Hepatocyte (in vitro differentiated cells): Measurements from ENCODE around the gene SORL1-AS1.

ENCODE experiments used
- DNase-seq: peaks from one replicate; pipeline ENCODE4 v3.0.0-alpha.2; 2016; ENCODE audit warnings: low spot score
- H2AFZ ChIP-seq: fragments of 200-600 bp; sonication (generic); 2 replicates; pipeline ENCODE4 v1.6.0; 2016; ENCODE audit warnings: antibody characterized with exemption, mild to moderate bottlenecking
- H3K27ac ChIP-seq: fragments of 200-600 bp; sonication (generic); 2 replicates; pipeline ENCODE4 v1.5.1; 2016; ENCODE audit warnings: mild to moderate bottlenecking
- H3K27me3 ChIP-seq: fragments of 200-600 bp; sonication (generic); 2 replicates; pipeline ENCODE4 v1.6.1; 2016
- H3K36me3 ChIP-seq: fragments of 200-600 bp; sonication (generic); replicated peaks from 2 replicates; pipeline ENCODE4 v1.5.1; 2016; ENCODE audit warnings: low read depth; ENCODE audit not compliant: insufficient read depth
- H3K4me1 ChIP-seq: fragments of 200-600 bp; sonication (generic); 2 replicates; pipeline ENCODE4 v1.5.1; 2016; ENCODE audit warnings: mild to moderate bottlenecking, moderate library complexity; ENCODE audit not compliant: insufficient read depth
- H3K4me2 ChIP-seq: fragments of 200-600 bp; sonication (generic); 2 replicates; pipeline ENCODE4 v1.6.0; 2016
- H3K4me3 ChIP-seq: fragments of 200-600 bp; sonication (generic); 2 replicates; pipeline ENCODE4 v1.5.1; 2016; ENCODE audit warnings: mild to moderate bottlenecking
- H3K79me2 ChIP-seq: fragments of 200-600 bp; sonication (generic); 2 replicates; pipeline ENCODE4 v1.6.0; 2017; ENCODE audit warnings: mild to moderate bottlenecking
- H3K9me2 ChIP-seq: fragments of 200-600 bp; sonication (generic); replicated peaks from 2 replicates; pipeline ENCODE4 v1.6.0; 2017; ENCODE audit warnings: mild to moderate bottlenecking; ENCODE audit not compliant: insufficient read depth
- H3K9me3 ChIP-seq: fragments of 200-600 bp; sonication (generic); 2 replicates; pipeline ENCODE4 v1.5.1; 2016; ENCODE audit warnings: low read depth, mild to moderate bottlenecking
- H4K20me1 ChIP-seq: fragments of 200-600 bp; sonication (generic); 2 replicates; pipeline ENCODE4 v1.6.0; 2016; ENCODE audit warnings: mild to moderate bottlenecking; ENCODE audit not compliant: insufficient read depth, poor library complexity, severe bottlenecking
- CTCF ChIP-seq: fragments of 200-600 bp; sonication (generic); IDR thresholded peaks from 2 replicates; pipeline ENCODE4 v1.5.1; 2016; ENCODE audit warnings: antibody characterized with exemption, mild to moderate bottlenecking; ENCODE audit not compliant: poor library complexity
- EZH2 ChIP-seq: fragments of 200-600 bp; sonication (generic); IDR thresholded peaks from 2 replicates; pipeline ENCODE4 v1.6.1; 2016; ENCODE audit warnings: antibody characterized with exemption, mild to moderate bottlenecking, borderline replicate concordance
- EZH2phosphoT487 ChIP-seq: fragments of 200-600 bp; sonication (generic); IDR thresholded peaks from one replicate; pipeline ENCODE4 v1.6.1; 2018; ENCODE audit warnings: antibody characterized with exemption, mild to moderate bottlenecking, low read depth, moderate library complexity; ENCODE audit not compliant: unreplicated experiment, severe bottlenecking
- WGBS: methylation state at CpG from one replicate; pipeline ENCODE4 v1.1.6; 2016; ENCODE audit warnings: low lambda C conversion rate; ENCODE audit errors: missing lambda C conversion rate; 5-methylcytosine and 5-hydroxymethylcytosine counted together

SORL1-AS1 gene

DNA sequence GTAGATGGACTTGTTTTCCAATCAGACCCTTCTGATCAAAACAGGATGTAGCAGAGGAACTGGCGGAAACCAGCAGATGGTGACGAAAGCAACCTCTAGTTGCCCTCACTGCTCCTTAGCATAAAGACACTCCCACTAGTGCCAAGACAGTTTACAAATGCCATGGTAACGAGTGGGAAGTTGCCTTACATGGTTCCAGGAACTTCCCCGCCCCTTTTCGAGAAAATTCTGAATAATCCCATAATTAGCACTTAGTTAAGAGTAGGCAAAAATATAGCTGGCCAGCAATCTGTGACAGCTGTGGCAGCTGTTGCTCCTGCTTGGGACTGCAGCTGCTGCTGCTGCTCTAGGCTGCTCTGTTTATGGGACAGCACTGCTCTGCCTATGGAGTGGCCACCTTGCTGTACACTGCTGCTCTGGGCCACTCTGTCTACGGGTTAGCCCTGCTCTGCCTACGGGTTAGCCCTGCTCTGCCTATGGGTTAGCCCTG, 34.1 kb downstream of the SORL1-AS1 start:
- Histone ChIP-seq H3K27me3 (no peaks in the 10 kb centered on the region), H3K36me3 (no peaks in the 10 kb centered on the region), H3K27ac (no peak overlapping the region), H3K9me3 (no peaks in the 10 kb centered on the region), H3K4me3 (no peak overlapping the region), H2AFZ (no peak overlapping the region), H3K4me1 (peaks cover 6% of the 10 kb centered on the region), H3K79me2 (no peaks in the 10 kb centered on the region), H3K9me2 (no peaks in the 10 kb centered on the region), H4K20me1 (no peaks in the 10 kb centered on the region), H3K4me2 (no peak overlapping the region)
- TF ChIP-seq EZH2phosphoT487 (no peak), CTCF (no peak), EZH2 (no peak)
- 87% methylated on average over 7 of the region's 7 CpGs for WGBS
- DNase-seq, result no peak

DNA sequence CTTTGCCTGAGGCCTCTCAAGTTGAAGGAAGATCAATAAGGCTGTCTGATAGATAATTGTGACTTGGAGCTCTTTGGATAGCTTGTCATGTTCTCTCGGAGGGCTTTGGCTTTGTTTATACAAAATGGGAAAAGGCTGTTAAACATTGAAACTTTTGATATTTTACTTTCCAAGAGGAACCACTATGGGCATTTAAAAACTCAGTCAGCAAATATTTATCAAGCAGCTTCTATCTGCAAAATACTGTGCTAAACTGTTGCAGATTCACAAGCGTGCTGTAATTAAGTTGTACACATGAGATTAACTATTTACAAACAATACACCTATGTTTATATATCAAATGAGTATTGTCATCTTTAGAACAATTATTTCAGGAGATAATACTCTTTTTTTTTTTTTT, 35.2 kb downstream of the SORL1-AS1 start:
- Histone ChIP-seq H3K4me2 (peak overlapping the region; percentile 27), H3K36me3 (no peaks in the 10 kb centered on the region), H3K79me2 (no peaks in the 10 kb centered on the region), H3K27me3 (no peaks in the 10 kb centered on the region), H4K20me1 (no peaks in the 10 kb centered on the region), H3K9me2 (no peaks in the 10 kb centered on the region), H3K4me1 (peaks cover 6% of the 10 kb centered on the region), H3K27ac (peak overlapping the region; percentile 47), H3K4me3 (no peak overlapping the region), H3K9me3 (no peaks in the 10 kb centered on the region), H2AFZ (no peak overlapping the region)
- WGBS, result 60% methylated on average over 2 of the region's 2 CpGs
- no peak for DNase-seq
- no peak for TF ChIP-seq CTCF
- no peak for TF ChIP-seq EZH2
- TF ChIP-seq EZH2phosphoT487, result no peak

DNA sequence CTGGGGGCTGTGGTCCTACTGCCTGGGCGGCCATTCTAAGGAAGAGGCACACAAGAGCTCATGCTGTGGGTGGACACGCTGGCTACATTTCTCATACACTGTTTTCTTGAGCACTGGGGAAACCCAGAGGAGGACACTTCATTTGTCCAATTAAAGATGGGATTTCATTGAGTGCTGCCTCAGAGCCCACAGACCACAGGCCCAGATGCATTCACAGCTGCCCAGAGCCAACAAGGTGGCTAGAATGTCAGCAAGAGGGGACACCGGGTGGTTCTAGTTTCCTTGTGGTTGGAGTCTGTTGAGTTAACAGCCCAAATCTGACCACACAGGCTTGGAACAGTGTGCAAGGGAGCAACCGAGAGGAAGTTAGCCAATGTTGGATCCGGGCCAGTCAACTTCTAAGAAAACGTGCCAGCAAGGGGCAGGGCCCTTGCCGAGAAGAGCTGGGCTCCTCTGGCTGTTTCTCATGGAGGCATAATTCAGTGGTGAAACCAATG, 35.7 kb downstream of the SORL1-AS1 start:
- Histone ChIP-seq H3K36me3 (no peaks in the 10 kb centered on the region), H3K4me3 (no peak overlapping the region), H3K27ac (peak overlapping the region; percentile 47), H3K27me3 (no peaks in the 10 kb centered on the region), H3K79me2 (no peaks in the 10 kb centered on the region), H3K4me1 (peaks cover 6% of the 10 kb centered on the region), H3K9me3 (no peaks in the 10 kb centered on the region), H3K4me2 (peak overlapping the region; percentile 27), H2AFZ (no peak overlapping the region), H3K9me2 (no peaks in the 10 kb centered on the region), H4K20me1 (no peaks in the 10 kb centered on the region)
- TF ChIP-seq CTCF (no peak), EZH2 (no peak), EZH2phosphoT487 (no peak)
- 66% methylated on average over 7 of the region's 7 CpGs for WGBS
- DNase-seq, result peak; percentile 71
